T-cell (primary cell): ENCODE data around the gene GAGE10. TPM values are rescaled to one million over a fixed set of nuclear protein-coding genes. Genes with fewer than 3 reads are reported as not detected.
"Not testable (repeated sequence)": the region's sequence is repeated elsewhere in the genome, so short reads cannot be mapped to it uniquely, and the experiment has no call there.

Experiments used
- ATAC-seq, 4 experiments: fragments of 200-7000 bp in 3 of 4; fragments of 150-1000 bp in 1 of 4; cut with Tn5 transposase; replicated peaks in 1 of 4; 1 replicate in 3 of 4; 2 replicates in 1 of 4; pipeline ENCODE4 v1.10.0; 2021; ENCODE audit warnings: moderate library complexity in 3 of 4, mild to moderate bottlenecking in 2 of 4, moderate number of reproducible peaks in 1 of 4
- CTCF ChIA-PET, 2 donors: fragments of 300-600 bp; sonication (Branson Sonifier 250); formaldehyde crosslinking; loops; one replicate each; lab custom pipeline; 2022; ENCODE audit warnings: antibody characterized with exemption in 2 of 2; lab: Charles Lee
- POLR2A ChIA-PET, 2 donors: fragments of 300-600 bp; sonication (Branson Sonifier 250); formaldehyde crosslinking; loops; one replicate each; lab custom pipeline; 2022; ENCODE audit warnings: antibody characterized with exemption in 2 of 2; lab: Charles Lee
- DNase-seq, 35 experiments: peaks; one replicate each; pipeline versions ENCODE4 v3.0.0 to v3.0.0-alpha.2; 2013 to 2023
- H3K27ac ChIP-seq: one replicate; pipeline ENCODE4 v1.5.1; 2013; ENCODE audit warnings: low read length
- H3K27me3 ChIP-seq, 2 experiments: replicated peaks in 1 of 2; 1 replicate in 1 of 2; 2 replicates in 1 of 2; pipeline versions ENCODE4 v1.6.1 to v1.7.0; 2013; ENCODE audit warnings: low read length in 1 of 2, mixed read lengths in 1 of 2; ENCODE audit not compliant: control insufficient read depth in 2 of 2, insufficient read depth in 2 of 2; ENCODE audit errors: extremely low read depth in 1 of 2
- H3K36me3 ChIP-seq, 2 donors: 1 replicate in 1 of 2; 2 replicates in 1 of 2; pipeline versions ENCODE4 v1.6.1 to v1.7.0; 2013; ENCODE audit warnings: low read length in 1 of 2; ENCODE audit not compliant: control insufficient read depth in 2 of 2, insufficient read depth in 1 of 2; ENCODE audit errors: extremely low read depth in 1 of 2
- H3K4me1 ChIP-seq, 2 experiments: 1 replicate in 1 of 2; 2 replicates in 1 of 2; pipeline versions ENCODE4 v1.6.1 to v1.7.0; 2013; ENCODE audit warnings: low read length in 2 of 2, mixed read lengths in 1 of 2; ENCODE audit not compliant: insufficient read depth in 2 of 2, control insufficient read depth in 1 of 2; ENCODE audit errors: extremely low read depth in 1 of 2
- H3K4me3 ChIP-seq, 2 donors: 1 replicate in 1 of 2; 2 replicates in 1 of 2; pipeline versions ENCODE4 v1.5.1 to v1.7.0; 2013; ENCODE audit warnings: mild to moderate bottlenecking in 2 of 2, low read length in 1 of 2, moderate library complexity in 1 of 2; ENCODE audit not compliant: control insufficient read depth in 1 of 2; ENCODE audit errors: extremely low read depth in 1 of 2
- H3K9me3 ChIP-seq: 2 replicates; pipeline ENCODE4 v1.7.0; 2013
- H3K27ac Mint-ChIP-seq, 2 donors: one replicate each; pipeline ENCODE4 v1.8.0; 2020 to 2021; ENCODE audit warnings: mild to moderate bottlenecking in 2 of 2, mixed read lengths in 2 of 2
- H3K27me3 Mint-ChIP-seq, 2 donors: one replicate each; pipeline ENCODE4 v1.8.0; 2021 to 2022; ENCODE audit warnings: mixed read lengths in 2 of 2
- H3K36me3 Mint-ChIP-seq: one replicate; pipeline ENCODE4 v1.8.0; 2021; ENCODE audit warnings: mixed read lengths
- H3K4me1 Mint-ChIP-seq, 3 donors: one replicate each; pipeline ENCODE4 v1.8.0; 2020 to 2022; ENCODE audit warnings: mixed read lengths in 3 of 3, mild to moderate bottlenecking in 1 of 3
- H3K4me3 Mint-ChIP-seq, 3 donors: one replicate each; pipeline ENCODE4 v1.8.0; 2020 to 2022; ENCODE audit warnings: mild to moderate bottlenecking in 3 of 3, mixed read lengths in 3 of 3, moderate library complexity in 3 of 3
- H3K9me3 Mint-ChIP-seq, 3 donors: one replicate each; pipeline ENCODE4 v1.8.0; 2020 to 2022; ENCODE audit warnings: mixed read lengths in 3 of 3
- WGBS: methylation state at CpG from one replicate; pipeline ENCODE4 v1.1.5; 2013; ENCODE audit warnings: missing lambda C conversion rate; ENCODE audit not compliant: insufficient coverage; 5-methylcytosine and 5-hydroxymethylcytosine counted together
- total RNA-seq, 35 experiments: library from RNA in 6 of 35; stranded (reverse) in 6 of 35; fragments of 120-200 nt in 1 of 35; gene quantifications; one replicate each; pipeline versions ENCODE4 v1.2.1 to v1.2.4 and lab custom pipeline; 2013 to 2026

Gene GAGE10
- total RNA-seq, 5 donors from 2014 or later (not counting 1 experiment from before 2014, with no cell fraction given): 0.66 TPM; not detected in 4

GRCh38 chrX:49322266-49322665, 18.8 kb downstream of the GAGE10 start:
- H3K9me3 ChIP-seq, CTCF ChIA-PET, H3K36me3 Mint-ChIP-seq, H3K4me3 ChIP-seq, H3K4me1 ChIP-seq, H3K4me3 Mint-ChIP-seq, H3K27ac Mint-ChIP-seq, H3K27me3 Mint-ChIP-seq, H3K27me3 ChIP-seq, H3K27ac ChIP-seq, DNase-seq, ATAC-seq, POLR2A ChIA-PET, H3K4me1 Mint-ChIP-seq, H3K9me3 Mint-ChIP-seq, H3K36me3 ChIP-seq: not testable (repeated sequence)
- WGBS: no CpG with 5 or more reads among the region's 27 CpGs

GRCh38 chrX:49323735-49324134, 20.3 kb downstream of the GAGE10 start:
- H3K27ac ChIP-seq, H3K27ac Mint-ChIP-seq, H3K4me1 Mint-ChIP-seq, H3K27me3 Mint-ChIP-seq, H3K36me3 ChIP-seq, H3K9me3 ChIP-seq, H3K4me1 ChIP-seq, H3K4me3 ChIP-seq, H3K27me3 ChIP-seq, DNase-seq, H3K9me3 Mint-ChIP-seq, CTCF ChIA-PET, H3K36me3 Mint-ChIP-seq, ATAC-seq, POLR2A ChIA-PET, H3K4me3 Mint-ChIP-seq: not testable (repeated sequence)
- no CpG with 5 or more reads among the region's 7 CpGs for WGBS

- H3K36me3 Mint-ChIP-seq, H3K9me3 Mint-ChIP-seq, H3K27ac Mint-ChIP-seq, H3K4me3 Mint-ChIP-seq, H3K4me1 ChIP-seq, POLR2A ChIA-PET, H3K36me3 ChIP-seq, CTCF ChIA-PET, DNase-seq, H3K27ac ChIP-seq, H3K27me3 ChIP-seq, ATAC-seq, H3K9me3 ChIP-seq, H3K27me3 Mint-ChIP-seq, H3K4me3 ChIP-seq, H3K4me1 Mint-ChIP-seq: not testable (repeated sequence)
- WGBS: no CpG with 5 or more reads among the region's 11 CpGs
These were observed 27.0 kb downstream of the GAGE10 start for GRCh38 chrX:49330421-49330820.

GRCh38 chrX:49331282-49331681, 27.8 kb downstream of the GAGE10 start, which contains the start of gene GAGE13:
Gene GAGE13, plus strand, starts transcription at chrX:49331582. Its CDS starts 1,156 bp downstream, at chrX:49332738.
- WGBS: no CpG with 5 or more reads among the region's 16 CpGs
- H3K27me3 ChIP-seq, H3K4me3 Mint-ChIP-seq, DNase-seq, POLR2A ChIA-PET, CTCF ChIA-PET, H3K4me3 ChIP-seq, H3K9me3 Mint-ChIP-seq, H3K27me3 Mint-ChIP-seq, ATAC-seq, H3K27ac ChIP-seq, H3K36me3 Mint-ChIP-seq, H3K36me3 ChIP-seq, H3K4me1 ChIP-seq, H3K4me1 Mint-ChIP-seq, H3K9me3 ChIP-seq, H3K27ac Mint-ChIP-seq: not testable (repeated sequence)

- H3K9me3 Mint-ChIP-seq, H3K4me1 Mint-ChIP-seq, H3K9me3 ChIP-seq, H3K27ac Mint-ChIP-seq, H3K4me3 Mint-ChIP-seq, POLR2A ChIA-PET, CTCF ChIA-PET, H3K27ac ChIP-seq, H3K36me3 Mint-ChIP-seq, H3K27me3 Mint-ChIP-seq, ATAC-seq, H3K36me3 ChIP-seq, H3K4me3 ChIP-seq, H3K4me1 ChIP-seq, H3K27me3 ChIP-seq: not testable (repeated sequence)
- no CpG with 5 or more reads among the region's 26 CpGs for WGBS
- peak in 3 of 35 experiments; percentile 6 to 39 (median 28) for DNase-seq
These were observed 28.4 kb downstream of the GAGE10 start for GRCh38 chrX:49331841-49332240.

- ATAC-seq, POLR2A ChIA-PET, H3K9me3 ChIP-seq, H3K4me1 Mint-ChIP-seq, CTCF ChIA-PET, H3K36me3 Mint-ChIP-seq, H3K9me3 Mint-ChIP-seq, H3K4me3 ChIP-seq, H3K27ac ChIP-seq, H3K4me3 Mint-ChIP-seq, H3K27ac Mint-ChIP-seq, H3K27me3 ChIP-seq, H3K36me3 ChIP-seq, H3K27me3 Mint-ChIP-seq, H3K4me1 ChIP-seq: not testable (repeated sequence)
- no CpG with 5 or more reads among the region's 24 CpGs for WGBS
- DNase-seq: peak in 2 of 35 experiments; percentile 1 to 14
These were observed 38.0 kb downstream of the GAGE10 start for GRCh38 chrX:49341449-49341848.

- ATAC-seq, H3K4me1 ChIP-seq, H3K36me3 Mint-ChIP-seq, H3K27ac ChIP-seq, H3K27ac Mint-ChIP-seq, H3K9me3 Mint-ChIP-seq, H3K4me3 Mint-ChIP-seq, H3K36me3 ChIP-seq, H3K4me1 Mint-ChIP-seq, DNase-seq, H3K27me3 ChIP-seq, CTCF ChIA-PET, H3K9me3 ChIP-seq, H3K27me3 Mint-ChIP-seq, POLR2A ChIA-PET, H3K4me3 ChIP-seq: not testable (repeated sequence)
- no CpG with 5 or more reads among the region's 15 CpGs for WGBS
These were observed 41.2 kb downstream of the GAGE10 start for GRCh38 chrX:49344496-49345175.
